GM19025 (cell line): Measurements from ENCODE around the gene FARS2.

Experiments
- ATAC-seq: cut with Tn5 transposase; IDR thresholded peaks from one replicate; pipeline ENCODE4 v1.9.1; 2021; ENCODE audit warnings: mild to moderate bottlenecking, low read depth, moderate library complexity; ENCODE audit not compliant: unreplicated experiment

The FARS2 gene

DNA sequence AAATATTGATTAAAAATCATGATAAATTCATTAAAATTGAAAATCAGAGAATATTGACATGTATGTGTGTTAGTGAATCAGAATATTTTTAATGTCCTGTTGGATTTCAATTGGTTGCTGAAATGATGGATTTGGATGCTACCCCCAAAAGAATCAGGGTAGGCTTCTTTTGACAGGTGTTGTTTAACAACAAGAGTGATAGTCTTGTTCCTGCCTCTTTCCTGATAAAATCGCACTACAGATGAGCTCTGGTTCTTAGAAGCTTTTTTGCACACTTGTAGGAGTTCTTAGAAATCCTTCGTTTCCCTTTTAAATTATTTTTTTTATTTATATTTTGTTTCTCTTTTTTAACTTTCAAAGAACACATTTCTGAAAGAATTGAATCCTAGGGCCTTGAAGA is 259.5 kb downstream of the FARS2 start:
- ATAC-seq, result no peak

DNA sequence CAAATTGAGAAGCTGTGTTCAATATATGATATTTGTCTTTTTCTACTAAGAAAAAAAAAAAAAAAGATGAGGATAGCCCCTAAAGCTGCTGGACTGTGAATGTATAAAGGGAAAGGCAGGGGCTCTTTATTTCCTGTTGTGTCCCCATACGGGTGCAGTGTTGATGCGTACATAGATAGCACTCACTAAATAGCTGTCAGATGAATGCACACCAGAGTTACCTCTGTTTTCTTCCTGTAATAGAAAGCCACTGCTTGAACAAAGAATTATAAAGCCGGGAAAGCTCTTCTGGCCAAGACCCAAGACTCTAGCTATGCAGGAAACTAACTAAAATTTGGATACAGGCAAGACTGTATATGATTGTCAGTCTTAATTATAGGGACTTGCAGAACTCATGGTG is 260.0 kb downstream of the FARS2 start:
- ATAC-seq, result no peak

DNA sequence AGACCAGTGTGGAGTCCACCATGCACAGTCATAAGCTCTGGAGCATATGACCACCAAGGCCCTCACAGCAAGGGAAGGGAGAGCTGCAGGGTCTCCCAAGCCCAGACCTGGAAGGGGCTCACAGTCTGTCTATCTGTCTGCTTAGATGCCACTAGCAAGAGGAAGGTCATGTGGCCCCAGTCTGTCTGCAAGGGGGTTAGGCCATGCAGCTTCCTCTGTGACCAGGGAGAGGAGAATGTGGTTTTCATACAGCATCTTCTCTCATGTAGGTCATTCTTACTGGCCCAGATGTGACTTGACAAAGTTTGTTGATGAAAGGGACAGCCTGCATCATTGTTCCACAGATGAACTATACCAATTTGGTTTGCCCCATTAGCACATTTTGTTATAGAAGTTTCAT is 260.8 kb downstream of the FARS2 start:
- ATAC-seq, result no peak

DNA sequence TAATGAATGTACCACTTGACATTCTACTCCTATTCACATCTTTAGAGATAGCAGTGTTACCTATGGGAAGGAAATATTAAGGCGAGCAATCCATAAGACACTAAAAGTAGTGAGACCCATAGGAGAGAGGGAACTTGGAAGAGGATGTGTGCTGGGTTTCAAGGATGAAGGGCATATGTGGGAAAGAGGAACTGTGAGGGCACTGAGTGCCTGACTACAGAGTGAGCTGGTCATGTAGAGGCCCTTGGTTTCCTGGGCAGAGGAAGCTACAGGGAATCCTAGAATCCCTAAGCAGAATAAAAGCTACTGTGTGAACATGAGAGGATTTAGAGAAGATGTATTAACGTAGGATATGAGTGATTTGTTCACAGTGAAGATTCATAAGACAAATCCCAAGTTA is 262.8 kb downstream of the FARS2 start:
- no peak for ATAC-seq

DNA sequence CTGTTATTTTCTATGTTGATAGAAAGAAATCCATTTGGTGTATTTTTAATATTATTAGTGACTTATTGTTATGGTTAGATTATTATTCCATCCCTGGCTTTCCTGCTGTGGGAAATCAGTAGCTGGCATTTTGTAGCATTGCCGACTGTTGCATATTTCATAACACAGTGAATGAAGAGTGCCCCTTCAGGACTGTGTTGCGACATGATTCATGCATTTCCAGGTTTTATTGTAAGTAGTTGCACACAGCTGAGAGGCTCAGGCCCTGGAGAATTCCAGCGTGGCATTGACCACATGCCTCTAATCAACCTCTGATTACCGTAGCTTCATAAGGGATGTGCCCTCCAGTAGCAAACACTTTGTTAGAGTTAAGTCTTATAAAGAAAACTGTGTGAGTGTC is 263.9 kb downstream of the FARS2 start:
- ATAC-seq, result no peak

DNA sequence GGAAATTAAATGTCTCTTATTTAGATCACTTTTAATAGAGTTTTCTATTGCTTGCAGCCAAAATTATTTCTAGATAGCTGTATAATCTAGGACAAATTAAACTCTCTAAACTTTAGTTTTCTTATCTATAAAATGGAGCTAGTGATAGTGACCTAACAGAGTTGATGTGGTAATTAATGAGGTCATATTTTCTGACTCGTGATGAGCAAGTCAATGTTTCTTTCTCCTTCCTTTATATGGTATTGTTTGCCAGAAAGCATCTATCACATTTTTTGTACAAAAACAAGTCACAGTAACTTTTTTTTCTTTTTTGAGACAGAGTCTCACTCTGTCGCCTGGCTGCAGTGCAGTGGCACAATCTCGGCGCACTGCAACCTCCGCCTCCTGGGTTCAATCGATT is 267.7 kb downstream of the FARS2 start:
- ATAC-seq, result no peak

DNA sequence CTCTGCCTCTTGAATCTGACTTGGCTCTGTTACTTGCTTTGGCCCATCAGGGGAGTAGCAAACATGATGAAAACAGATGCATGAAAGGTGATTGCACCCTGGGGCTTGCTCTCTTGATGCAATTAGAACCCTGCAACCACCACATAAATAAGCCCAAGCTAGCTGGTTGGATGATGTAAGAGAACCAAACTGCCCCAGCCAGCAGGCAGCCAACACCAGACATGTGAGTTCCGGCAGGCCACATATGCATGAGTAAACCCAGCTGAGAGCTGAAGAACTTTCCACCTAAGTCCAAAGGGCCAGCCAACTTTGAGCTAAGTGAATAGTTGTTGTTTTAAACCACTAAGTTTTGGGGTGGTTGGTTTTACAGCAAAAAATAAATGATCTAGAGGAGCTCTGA is 268.4 kb downstream of the FARS2 start:
- ATAC-seq, result no peak

- no peak for ATAC-seq
These were observed 269.8 kb downstream of the FARS2 start for GRCh38 chr6:5531161-5531560.

GRCh38 chr6:5531853-5532375 is 270.6 kb downstream of the FARS2 start:
- no peak for ATAC-seq

DNA sequence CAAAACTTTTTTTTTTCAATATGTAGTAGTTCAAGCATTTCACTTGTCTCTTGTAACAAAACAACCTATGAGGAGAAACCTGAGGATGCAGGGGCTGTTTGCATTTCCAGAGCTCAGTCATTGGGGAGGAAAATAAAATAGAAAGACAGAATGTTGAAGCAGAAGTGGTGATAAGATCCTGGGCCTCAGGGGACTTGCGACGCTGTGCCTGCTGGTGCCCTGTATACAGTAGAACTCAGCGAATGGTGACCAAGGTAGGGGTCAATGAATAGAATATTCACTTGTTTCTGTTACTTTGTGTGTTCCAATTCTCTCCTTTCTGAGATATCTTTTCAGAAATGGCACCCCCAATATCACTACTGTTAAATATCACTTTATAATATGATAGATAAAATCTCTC is 271.6 kb downstream of the FARS2 start:
- ATAC-seq, result no peak

DNA sequence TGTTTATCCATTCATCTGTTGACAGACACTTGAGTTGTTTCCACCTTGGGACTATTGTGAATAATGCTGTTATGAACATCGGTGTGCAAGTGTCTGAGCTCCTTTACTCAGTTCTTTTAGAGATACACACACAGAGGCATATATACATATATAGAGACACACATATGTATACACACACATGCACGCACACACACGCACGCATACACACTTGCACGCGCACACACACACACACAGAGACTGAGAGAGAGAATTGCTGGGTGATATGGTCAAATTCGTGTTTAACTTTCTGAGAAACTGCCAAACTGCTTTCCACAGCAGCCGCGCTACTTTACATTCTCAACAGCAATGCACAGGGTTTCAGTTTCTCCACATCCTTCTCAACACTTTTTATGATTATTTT is 273.3 kb downstream of the FARS2 start:
- no peak for ATAC-seq

- no peak for ATAC-seq
These were observed 275.3 kb downstream of the FARS2 start for GRCh38 chr6:5536644-5537043.

DNA sequence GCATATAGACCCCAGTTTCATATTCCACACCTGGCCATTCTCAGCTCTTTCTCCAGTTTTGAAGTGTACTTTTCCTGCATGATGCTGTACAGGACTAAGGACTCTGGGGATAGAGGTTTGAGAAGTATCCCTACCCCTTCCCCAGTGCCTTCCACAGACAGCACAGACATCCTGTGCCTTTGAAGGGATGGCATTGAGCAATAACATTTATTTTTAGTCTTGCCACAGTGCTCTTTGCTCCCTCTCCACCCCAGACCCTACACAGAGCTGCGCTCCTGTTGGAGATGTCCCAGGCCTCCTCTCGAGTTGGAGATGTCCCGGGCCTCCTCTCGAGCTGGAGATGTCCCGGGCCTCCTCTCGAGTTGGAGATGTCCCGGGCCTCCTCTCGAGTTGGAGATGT is 275.8 kb downstream of the FARS2 start:
- no peak for ATAC-seq

DNA sequence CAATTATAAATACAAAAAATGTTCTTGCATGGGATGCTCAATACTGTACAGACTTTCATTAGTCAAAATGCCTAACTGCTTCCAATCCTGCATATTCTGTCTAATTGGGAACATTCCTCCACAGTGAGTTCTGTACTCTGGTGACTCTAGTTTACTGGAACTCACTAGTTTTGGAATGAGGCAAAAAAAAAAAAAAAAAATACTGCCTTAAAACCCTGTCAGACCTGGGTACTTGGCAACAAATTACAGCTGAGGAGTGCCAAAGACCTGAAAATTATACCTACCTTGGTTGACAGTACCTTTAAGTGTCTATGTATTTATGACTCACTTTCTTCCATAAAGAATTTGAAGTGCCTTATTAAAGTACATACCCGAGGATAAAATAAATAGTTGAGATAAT is 276.7 kb downstream of the FARS2 start:
- ATAC-seq, result no peak

GRCh38 chr6:5540370-5540769 is 279.1 kb downstream of the FARS2 start:
- ATAC-seq, result no peak

GRCh38 chr6:5541025-5541424 is 279.7 kb downstream of the FARS2 start:
- ATAC-seq, result no peak

- ATAC-seq, result no peak
These were observed 280.6 kb downstream of the FARS2 start for GRCh38 chr6:5541751-5542432.

DNA sequence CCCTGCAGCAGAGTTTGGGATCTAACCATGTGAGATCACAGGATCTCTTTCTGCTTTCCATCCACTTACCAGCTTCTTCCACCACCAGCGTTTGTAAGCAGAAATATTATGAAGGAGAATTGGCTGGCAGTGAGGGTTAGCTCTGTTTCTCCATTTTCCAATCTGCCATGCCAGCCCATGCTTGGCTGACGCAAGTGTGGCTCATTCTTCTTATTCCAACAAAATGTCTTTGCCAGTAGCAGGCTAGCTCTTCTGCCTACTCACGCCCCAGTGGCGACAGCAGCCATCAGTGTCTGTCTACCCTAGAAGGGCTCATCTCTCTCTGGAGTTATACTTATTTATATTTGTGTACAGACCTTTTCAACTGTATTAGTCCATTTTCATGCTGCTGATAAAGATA is 286.2 kb downstream of the FARS2 start:
- no peak for ATAC-seq

- ATAC-seq, result no peak
These were observed 289.3 kb downstream of the FARS2 start for GRCh38 chr6:5550631-5551030.

- ATAC-seq, result no peak
These were observed 290.9 kb downstream of the FARS2 start for GRCh38 chr6:5552243-5552642.

- ATAC-seq, result no peak
These were observed 292.5 kb downstream of the FARS2 start for GRCh38 chr6:5553767-5554166.

DNA sequence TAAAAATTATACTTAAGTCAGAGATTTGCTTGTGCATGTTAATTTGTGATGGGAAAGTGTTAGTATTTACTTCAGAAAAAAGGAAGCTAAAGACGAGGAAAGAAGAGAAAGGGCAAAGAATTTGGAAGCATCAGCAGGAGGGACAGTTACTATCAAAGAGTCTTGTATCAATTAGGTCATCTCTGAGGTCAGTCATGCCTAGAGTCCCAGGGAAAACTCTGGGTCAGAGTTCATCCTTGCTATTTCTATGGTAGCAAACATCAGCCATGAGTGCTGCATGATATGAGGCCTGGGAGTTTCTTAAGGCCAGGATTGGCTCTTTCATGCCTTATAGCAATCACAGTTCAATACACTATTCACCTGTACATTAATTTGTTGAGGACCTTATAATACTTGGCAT is 292.9 kb downstream of the FARS2 start:
- no peak for ATAC-seq

DNA sequence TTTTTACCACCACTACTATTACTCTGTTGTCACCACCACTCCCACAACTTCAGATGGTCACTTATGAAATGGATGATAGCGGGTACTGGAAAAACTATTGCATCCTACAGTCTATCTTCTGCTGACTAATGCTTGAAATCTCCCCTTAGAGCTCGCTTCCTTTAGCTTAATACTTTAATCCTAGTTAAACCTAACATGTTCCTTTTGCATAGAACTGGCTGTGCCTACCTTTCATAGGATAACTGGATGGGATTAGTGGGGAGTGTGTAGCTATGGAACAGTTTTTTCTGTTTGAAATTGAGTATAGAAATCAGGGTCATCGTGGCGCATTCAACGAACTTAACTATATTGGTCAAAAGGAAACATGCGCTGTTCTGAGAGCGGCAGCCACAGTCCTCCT is 294.7 kb downstream of the FARS2 start:
- ATAC-seq, result no peak
